ENCODE results near the gene STAT5B. TPM values are rescaled to one million over a fixed set of nuclear protein-coding genes. Genes with fewer than 3 reads are reported as not detected.
"Not testable (repeated sequence)": the region's sequence is repeated elsewhere in the genome, so short reads cannot be mapped to it uniquely, and the experiment has no call there.

Gene STAT5B
- polyA plus RNA-seq, 12 donors: 31.5 to 53.1 (median 40.9) TPM; not detected in 1

GRCh38 chr17:42309142-42309541 is 33.0 kb upstream of the STAT5B start:
- DNase-seq: no peak

DNA sequence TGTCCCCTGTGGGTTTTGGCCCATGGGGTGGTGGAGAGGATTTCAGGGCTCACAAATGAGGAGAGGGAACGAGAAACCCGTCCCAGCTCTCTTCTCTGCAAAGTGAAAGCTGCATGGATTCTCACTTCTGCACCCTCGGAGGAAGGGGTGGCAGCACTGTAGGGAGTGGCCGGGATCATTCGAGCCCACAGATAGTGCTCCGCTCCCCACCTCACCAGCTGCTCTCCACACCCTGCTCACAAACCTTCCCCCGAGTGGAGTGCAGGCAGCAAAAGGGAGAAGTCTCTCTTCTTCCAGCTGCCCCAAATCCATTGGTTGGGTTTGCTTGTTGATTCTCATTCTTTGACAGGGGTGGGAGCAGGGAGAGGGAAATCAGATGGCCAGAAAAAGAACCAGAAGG is 32.3 kb upstream of the STAT5B start:
- no peak for DNase-seq

DNA sequence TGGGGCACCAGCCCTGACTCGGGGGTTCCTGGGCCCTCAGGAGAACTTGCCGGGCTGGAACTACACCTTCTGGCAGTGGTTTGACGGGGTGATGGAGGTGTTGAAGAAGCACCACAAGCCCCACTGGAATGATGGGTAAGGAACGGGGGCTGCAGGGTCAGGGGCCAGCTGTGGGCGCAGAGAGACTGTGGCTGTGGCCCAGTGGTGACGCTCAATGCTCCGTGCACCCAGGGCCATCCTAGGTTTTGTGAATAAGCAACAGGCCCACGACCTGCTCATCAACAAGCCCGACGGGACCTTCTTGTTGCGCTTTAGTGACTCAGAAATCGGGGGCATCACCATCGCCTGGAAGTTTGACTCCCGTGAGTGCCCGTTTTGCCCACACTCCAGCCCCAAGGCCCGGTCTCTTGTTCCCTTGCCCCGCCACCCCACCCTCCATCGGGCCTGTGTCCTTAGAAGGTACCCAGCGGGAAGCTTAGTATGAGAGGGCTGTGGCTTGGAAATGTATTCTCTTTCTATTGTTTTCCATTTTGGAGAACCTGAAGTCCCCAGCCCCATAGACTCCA is 31.3 kb upstream of the STAT5B start:
- no peak for DNase-seq

DNA sequence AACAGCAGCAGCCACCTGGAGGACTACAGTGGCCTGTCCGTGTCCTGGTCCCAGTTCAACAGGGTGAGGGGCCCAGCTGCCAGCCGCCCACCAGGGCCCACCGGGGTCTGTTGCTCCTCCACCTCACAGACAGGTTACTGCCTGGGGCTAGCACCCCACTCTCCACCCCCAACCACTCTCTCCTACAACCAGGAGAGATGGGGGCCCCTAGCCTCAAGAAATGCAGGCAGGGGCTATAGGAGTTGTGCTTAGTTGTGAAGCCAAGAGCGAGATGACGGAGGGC is 30.1 kb upstream of the STAT5B start:
- no peak for DNase-seq

DNA sequence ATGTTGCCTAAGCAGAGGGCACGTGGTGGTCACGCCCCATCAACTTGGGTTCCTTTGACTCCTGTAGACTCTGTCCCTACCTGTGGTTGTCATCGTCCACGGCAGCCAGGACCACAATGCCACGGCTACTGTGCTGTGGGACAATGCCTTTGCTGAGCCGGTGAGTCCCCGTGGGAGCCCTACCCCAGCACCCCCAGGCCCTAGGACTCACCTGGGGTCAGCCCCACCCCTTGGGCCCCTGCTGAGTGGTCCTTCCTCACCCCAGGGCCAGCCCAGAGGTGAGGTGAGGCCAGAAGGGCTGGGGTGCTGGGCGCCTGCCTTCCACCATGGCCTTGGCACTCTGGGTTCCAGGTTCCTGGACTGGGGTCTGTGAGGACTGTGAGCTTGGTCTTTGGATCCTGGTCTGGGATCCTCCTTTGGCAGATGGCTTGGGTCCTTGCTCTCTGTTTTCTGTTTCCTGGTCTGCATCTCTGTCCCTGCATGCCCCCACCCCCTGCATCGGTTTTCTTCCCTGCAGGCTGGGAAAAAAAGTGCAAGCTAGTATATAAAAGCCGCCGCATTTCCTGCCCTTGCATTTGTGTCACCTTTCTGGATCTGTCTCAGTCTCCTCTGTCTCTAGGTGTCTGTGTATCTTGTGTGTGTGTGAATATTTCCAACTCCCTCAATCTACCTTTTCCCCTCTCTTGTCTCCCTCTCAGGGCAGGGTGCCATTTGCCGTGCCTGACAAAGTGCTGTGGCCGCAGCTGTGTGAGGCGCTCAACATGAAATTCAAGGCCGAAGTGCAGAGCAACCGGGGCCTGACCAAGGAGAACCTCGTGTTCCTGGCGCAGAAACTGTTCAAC is 29.6 kb upstream of the STAT5B start:
- DNase-seq: no peak

- not testable (repeated sequence) for DNase-seq
These were observed 28.8 kb upstream of the STAT5B start for GRCh38 chr17:42305031-42305330.

- DNase-seq: no peak
These were observed 28.2 kb upstream of the STAT5B start for GRCh38 chr17:42304187-42305030.

DNA sequence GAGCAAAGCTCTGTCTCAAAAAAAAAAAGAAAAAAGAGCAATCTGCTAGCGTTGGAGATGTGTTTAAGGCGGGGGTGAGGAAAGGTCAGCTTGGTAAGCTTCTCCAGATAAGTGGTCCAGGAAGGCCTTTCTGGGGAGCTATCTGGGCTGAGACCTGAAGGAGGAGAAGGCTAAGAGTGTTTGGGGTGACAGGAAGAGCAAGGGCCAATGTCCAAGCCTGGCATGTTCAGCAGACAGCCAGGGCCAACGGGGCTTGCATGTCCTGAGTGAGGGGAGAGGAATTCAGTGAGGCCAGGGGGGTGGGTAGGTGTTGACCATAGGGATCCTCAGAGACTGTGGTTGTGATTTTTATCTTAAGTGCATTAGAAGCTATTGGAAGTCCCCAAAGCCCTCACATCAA is 27.5 kb upstream of the STAT5B start:
- no peak for DNase-seq

DNA sequence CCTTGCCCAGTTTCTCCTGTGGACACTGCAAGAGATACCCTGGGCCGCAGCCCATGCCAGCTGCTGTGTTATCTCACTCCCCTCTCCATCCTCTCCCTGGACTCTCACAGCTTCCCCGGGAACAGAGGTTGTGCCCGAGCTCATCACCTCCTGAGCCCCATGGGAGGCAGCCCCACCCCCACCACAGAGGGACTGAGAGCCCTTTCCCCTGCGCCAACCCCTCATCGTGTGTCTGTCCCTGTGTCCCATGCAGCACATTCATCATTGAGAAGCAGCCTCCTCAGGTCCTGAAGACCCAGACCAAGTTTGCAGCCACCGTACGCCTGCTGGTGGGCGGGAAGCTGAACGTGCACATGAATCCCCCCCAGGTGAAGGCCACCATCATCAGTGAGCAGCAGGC is 24.8 kb upstream of the STAT5B start:
- DNase-seq: no peak

DNA sequence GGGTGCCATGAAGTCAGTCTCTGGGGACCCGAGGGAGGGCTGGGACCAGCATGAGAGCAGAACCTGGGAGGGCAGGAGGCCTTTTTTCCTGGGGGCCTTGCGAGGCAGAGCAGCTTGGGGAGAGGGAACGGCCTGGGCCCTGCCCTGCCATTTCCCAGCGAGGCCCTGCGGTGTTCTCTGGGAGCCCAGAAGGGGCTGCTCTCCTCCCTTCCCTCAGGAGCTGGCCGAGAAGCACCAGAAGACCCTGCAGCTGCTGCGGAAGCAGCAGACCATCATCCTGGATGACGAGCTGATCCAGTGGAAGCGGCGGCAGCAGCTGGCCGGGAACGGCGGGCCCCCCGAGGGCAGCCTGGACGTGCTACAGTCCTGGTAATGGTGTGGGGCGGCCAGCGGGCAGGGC is 23.7 kb upstream of the STAT5B start:
- DNase-seq: not testable (repeated sequence)

DNA sequence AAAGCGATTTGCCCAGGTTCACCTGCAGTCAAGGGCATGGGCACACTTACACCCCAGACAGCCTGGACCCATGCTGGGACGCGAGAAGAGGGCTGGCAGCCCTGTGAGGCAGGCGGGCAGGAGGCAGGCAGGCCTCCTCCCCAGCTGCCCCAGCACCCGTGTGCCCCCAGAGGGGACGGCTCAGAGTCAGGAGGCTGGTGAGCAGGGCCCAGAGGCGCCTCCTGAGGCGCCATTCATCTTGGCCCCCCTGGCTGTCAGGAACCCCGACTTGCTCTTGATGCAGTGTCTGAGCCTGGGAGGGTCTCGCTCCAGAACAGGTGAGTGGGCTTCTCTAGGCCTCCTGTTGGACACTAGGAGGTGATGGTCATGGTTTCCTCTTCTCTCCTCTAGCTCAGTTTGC is 23.2 kb upstream of the STAT5B start:
- not testable (repeated sequence) for DNase-seq

- not testable (repeated sequence) for DNase-seq
These were observed 21.6 kb upstream of the STAT5B start for GRCh38 chr17:42297775-42298174.

- DNase-seq: no peak
These were observed 19.8 kb upstream of the STAT5B start for GRCh38 chr17:42296012-42296411.

DNA sequence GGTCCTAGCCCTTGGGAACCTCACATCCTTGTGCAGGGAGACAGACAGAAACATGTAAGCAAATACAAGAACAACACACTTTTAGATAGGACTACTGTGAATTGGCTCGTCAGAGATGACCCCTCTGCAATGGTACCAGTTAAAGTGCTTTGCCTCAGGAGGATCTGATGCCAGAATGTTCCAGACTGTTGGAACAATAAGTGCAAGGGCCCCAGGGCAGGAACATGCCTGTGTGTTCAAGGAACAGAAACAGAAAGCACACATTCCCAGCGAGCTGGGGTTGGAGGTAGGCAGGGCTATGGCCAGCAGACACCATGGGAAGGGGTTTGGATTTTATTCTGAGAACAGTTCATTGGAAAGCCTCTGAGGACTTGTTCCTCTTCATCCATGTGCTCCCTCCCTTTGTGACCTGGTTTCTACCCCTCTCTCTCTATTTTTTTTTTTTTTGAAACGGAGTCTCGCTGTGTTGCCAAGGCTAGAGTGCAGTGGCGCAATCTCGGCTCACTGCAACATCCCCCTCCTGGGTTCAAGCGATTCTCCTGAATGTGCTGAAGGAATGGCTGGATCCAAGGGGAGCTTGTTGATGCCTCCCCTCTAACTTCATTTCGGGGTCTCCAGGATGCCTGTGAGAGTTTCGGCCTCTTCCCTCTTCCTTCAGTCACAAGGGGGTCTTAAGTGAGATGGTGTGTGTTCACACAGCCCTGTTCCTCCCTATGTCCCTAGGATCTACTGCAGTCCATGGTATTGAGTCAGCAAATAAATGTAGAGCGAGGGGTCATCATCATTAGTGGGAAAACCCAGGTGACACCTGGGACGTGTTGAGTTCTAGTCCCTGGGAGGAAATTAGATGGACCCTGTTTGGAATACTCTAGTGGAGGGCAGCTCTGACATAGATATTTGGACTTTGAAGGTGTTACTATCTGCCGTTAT is 18.5 kb upstream of the STAT5B start:
- no peak for DNase-seq

DNA sequence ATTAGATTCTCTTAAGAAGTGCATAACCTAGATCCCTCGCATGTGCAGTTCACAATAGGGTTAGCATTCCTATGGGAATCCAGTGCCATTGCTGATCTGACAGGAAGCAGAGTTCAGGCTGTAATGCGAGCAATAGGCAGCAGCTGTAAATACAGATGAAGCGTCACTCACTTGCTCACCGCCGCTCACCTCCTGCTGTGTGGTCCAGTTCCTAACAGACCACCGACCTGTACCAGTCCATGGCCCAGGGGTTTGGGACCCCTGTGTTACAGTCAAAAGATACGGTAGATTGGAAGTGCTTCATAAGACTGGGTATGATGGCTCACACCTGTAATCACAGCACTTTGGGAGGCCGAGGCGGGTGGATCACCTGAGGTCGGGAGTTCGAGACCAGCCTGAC is 14.9 kb upstream of the STAT5B start:
- DNase-seq: no peak

GRCh38 chr17:42290577-42290976 is 14.4 kb upstream of the STAT5B start:
- DNase-seq: no peak

- no peak for DNase-seq
These were observed 13.5 kb upstream of the STAT5B start for GRCh38 chr17:42289611-42290181.

- DNase-seq: no peak
These were observed 12.8 kb upstream of the STAT5B start for GRCh38 chr17:42288803-42289610.

DNA sequence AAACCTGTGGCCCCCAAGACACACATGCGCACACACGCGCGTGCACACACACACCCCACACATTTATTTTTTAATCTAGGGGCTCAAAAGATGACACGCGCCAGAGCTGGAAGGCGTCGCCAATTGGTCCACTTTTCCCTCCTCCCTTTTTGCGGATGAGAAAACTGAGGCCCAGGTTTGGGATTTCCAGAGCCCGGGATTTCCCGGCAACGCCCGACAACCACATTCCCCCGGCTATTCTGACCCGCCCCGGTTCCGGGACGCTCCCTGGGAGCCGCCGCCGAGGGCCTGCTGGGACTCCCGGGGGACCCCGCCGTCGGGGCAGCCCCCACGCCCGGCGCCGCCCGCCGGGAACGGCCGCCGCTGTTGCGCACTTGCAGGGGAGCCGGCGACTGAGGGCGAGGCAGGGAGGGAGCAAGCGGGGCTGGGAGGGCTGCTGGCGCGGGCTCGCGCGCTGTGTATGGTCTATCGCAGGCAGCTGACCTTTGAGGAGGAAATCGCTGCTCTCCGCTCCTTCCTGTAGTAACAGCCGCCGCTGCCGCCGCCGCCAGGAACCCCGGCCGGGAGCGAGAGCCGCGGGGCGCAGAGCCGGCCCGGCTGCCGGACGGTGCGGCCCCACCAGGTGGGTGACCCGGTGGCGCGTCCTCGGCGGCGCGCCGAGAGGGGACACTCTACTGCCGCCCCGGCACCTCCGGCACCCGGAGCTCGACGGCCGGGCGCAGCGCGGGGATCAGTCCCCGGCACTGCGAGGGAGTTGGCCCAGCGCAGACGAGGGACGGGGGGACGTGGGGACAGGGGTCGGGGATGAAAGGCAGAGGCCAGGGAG is 12.0 kb upstream of the STAT5B start, which contains the start of gene STAT5A:
STAT5A (plus strand) TSS at position 522 of the 826 bp plus-strand sequence. CDS start 914 bp downstream, outside the sequence.
- DNase-seq: peak; percentile 90

Measured in muscle of arm (tissue), 12 donors.